Fibroblast of pulmonary artery (primary cell): ENCODE results near the gene PDZD2.

Experiments
- DNase-seq: peaks from one replicate; pipeline ENCODE4 v3.0.0-alpha.2; 2010; ENCODE audit warnings: low read depth
- H3K4me3 ChIP-seq: replicated peaks from 2 replicates; pipeline ENCODE4 v1.5.1; 2011; ENCODE audit warnings: low read depth, mild to moderate bottlenecking, control low read depth, low read length, moderate library complexity
- TF ChIP-seq, protein P1 (sequence below): IDR thresholded peaks from 2 replicates; pipeline ENCODE4 v1.5.1; 2011; ENCODE audit warnings: mild to moderate bottlenecking, control low read depth, low read length, inconsistent platforms; ENCODE audit errors: missing control alignments

The PDZD2 gene

DNA sequence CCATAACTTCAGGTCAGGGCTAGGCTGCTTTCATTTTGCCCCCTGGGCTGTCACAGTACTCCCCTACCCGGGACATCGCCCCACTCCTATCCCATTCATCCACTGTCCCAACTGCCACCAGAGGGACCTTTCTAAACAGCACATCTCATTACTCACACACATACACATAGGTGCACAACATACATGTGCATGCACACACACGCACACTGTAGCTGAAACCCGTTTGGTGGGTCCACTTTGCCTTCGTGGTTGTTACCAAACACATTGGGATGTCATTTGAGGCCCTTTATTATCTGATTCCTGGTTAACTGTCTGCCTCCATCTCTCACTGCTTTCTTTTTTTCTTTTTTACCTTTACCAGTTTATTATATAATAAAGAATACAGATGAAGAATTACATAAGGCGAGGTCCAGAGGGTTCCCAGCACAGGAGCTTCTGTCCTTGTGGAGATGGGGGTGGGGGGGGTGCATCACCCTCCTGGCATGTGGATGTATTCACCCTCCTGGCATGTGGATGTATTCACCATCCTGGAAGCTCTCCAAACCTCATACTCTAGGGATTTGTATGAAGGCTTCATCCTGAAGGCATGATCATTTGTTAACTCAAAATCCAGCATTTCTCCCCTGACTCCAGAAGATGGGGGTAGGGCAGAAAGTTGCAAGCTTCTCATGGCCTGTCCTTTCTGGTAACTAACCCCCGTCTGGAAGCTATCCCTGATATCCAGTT lies 349.2 kb downstream of the PDZD2 start:
- DNase-seq = peak; percentile 90
- no peak overlapping the region for H3K4me3 ChIP-seq
- TF ChIP-seq, protein P1, sequence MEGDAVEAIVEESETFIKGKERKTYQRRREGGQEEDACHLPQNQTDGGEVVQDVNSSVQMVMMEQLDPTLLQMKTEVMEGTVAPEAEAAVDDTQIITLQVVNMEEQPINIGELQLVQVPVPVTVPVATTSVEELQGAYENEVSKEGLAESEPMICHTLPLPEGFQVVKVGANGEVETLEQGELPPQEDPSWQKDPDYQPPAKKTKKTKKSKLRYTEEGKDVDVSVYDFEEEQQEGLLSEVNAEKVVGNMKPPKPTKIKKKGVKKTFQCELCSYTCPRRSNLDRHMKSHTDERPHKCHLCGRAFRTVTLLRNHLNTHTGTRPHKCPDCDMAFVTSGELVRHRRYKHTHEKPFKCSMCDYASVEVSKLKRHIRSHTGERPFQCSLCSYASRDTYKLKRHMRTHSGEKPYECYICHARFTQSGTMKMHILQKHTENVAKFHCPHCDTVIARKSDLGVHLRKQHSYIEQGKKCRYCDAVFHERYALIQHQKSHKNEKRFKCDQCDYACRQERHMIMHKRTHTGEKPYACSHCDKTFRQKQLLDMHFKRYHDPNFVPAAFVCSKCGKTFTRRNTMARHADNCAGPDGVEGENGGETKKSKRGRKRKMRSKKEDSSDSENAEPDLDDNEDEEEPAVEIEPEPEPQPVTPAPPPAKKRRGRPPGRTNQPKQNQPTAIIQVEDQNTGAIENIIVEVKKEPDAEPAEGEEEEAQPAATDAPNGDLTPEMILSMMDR = no peak

DNA sequence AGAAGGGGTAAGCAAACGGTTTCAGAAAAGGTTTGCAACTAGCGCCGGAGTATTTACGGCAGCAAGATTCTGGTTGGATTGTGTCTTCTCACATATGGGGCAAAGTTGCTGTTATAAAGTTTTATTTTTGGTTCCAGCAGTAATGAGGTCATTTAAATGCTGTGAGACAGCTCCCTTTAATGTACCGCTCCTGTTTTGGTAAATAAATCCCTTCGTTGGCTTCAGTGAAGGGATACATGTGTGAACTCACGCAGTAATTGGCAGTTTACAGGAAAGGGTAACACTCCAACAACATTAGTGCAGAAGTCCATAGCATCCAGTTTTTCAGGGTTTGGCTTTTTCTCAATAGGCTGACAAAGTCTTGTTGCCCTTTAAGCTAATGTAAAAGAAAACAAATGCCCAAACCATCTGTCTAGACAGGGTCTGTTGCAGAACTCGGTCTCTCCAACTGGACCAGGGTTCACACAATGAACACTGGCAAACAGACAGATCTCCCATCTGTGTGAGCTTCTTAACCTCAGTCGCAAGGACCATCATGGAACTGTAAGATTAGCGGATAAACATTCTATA lies 351.2 kb downstream of the PDZD2 start:
- H3K4me3 ChIP-seq = no peak overlapping the region
- no peak for DNase-seq
- TF ChIP-seq, protein P1 = no peak

DNA sequence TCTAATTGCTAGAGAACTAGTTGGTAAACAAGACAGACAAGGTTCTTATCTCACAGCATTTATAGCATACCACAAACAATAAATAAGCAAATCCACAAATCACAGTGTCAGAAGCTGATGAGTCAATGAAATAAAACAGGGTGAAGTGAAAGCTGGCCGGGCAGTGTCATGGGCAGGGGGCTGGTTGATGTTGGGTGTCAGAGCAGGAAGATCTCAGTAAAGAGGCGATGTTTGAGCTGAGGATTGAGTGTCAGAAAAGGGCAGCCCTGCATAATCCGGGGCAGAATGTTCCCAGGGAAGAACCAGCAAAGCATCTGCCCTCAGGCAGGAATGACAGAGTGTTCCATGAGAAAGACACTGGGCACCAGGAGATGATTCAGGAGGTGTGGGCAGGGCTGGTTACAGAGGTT lies 351.8 kb downstream of the PDZD2 start:
- no peak overlapping the region for H3K4me3 ChIP-seq
- no peak for DNase-seq
- TF ChIP-seq, protein P1 = no peak

DNA sequence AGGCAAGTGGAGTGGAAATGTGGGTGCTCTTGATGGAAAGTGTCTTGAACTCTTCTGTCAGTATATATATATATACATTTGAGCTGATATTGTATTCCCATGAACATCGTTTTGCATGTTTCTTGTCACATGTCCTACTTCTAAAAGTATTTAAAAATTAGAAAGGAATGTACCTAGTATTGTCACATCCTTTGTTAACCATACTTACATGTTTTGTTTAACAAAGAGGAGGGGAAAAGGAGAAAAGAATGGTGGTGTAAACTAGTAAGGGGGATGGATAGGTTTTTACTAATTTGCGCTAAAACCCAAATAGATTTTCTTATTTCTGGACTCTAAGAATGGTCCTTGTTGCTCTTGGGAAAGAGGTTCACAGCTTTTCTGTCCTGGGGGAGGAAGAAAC lies 353.4 kb downstream of the PDZD2 start:
- H3K4me3 ChIP-seq = no peak overlapping the region
- DNase-seq = no peak
- TF ChIP-seq, protein P1 = no peak

DNA sequence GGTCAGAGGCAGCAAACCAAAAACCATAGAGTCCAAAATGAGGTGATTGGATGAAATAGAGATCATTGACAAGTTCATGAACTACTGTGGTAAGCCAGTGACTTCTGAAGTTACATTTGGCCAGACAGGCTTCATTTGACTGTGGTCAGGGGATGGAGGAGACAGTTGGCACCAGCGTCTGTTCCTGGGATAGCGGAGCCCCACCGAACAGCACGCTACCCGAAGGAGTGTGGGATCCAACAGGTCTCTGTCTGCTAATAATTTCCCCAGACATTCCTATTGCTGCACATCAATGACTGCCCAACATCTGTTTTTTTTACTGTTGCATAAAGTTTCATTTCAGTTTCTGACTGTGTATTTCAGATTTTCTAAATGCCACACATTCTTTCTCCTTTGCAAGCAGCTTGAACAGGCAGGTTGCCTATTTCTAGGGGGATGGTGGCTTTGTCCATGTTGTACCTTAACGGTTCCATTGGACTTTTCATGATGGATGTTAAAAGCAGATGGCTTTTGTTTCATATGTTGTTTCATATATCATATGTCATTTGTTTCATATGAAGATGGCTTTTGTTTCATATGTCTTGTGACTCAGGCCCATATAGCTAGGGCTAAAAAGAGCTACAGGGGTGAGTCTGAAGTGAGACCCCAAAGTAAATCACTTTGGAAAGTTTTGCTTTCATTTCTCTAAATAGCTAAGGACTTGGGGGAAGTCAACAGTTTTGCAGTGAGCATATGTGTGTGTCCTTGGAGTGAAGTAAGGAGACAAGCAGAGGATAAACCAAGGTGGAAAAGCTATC lies 354.4 kb downstream of the PDZD2 start:
- TF ChIP-seq, protein P1 = no peak
- DNase-seq = peak; percentile 50
- no peak overlapping the region for H3K4me3 ChIP-seq

DNA sequence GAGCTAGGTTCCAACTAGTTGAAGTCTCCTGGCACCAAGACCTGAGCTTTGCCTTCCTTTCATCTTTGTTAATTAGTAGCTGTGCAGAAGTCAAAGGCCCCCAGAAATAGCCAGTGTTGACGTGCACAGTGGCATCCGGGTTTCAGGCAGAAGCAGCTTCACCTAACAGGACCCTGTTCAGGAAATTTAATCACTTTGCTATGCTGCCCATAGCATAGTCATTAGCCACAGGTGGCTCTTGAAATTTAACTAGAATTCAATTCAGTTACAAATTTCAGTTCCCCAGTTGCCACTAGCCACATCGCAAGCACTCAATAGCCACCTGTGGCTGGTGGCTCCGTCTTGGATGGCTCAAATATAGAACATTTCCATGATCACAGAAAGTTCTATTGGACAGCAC lies 356.1 kb downstream of the PDZD2 start:
- TF ChIP-seq, protein P1 = no peak

More for the DNA sequence above, 356.1 kb downstream of the PDZD2 start:
- no peak overlapping the region for H3K4me3 ChIP-seq
- no peak for DNase-seq
